K562 (cell line): ENCODE measurements around the gene BTRC. TPM values are rescaled to one million over a fixed set of nuclear protein-coding genes. Genes with fewer than 3 reads are reported as not detected.

Experiments used
- ATAC-seq: fragments of 200-7000 bp; cut with Tn5 transposase; 3 replicates; pipeline ENCODE4 v1.9.1; 2020; ENCODE audit warnings: moderate library complexity
- BruUV-seq: library from RNA; stranded (reverse); fragments of 400-500 nt; replicated peaks from 2 replicates; lab custom pipeline; 2021; lab: Mats Ljungman, UMichigan
- CTCF ChIA-PET: fragments of 300-600 bp; formaldehyde crosslinking; extraction: SDS; loops from one replicate; lab custom pipeline; 2021; ENCODE audit warnings: low intra/inter-chr PET ratio; lab: Yijun Ruan, JAX
- POLR2A ChIA-PET: fragments of 300-600, 350-650 bp; sonication (Branson Sonifier 250); formaldehyde crosslinking; extraction: SDS; loops from one replicate; lab custom pipeline; 2021; ENCODE audit warnings: antibody characterized with exemption, inconsistent platforms; lab: Yijun Ruan, JAX
- DNase-seq, 4 experiments: peaks; one replicate each; pipeline versions ENCODE4 v3.0.0 to v3.0.0-alpha.2; 2011 to 2018; ENCODE audit warnings: low spot score in 3 of 4, mixed read lengths in 3 of 4; ENCODE audit errors: extremely low read depth in 1 of 4
- FAIRE-seq: peaks from 2 replicates; lab custom pipeline; 2011; peaks lifted over from hg19 to GRCh38; lab: Jason Lieb, UNC
- H2AFZ ChIP-seq: 2 replicates; pipeline ENCODE4 v1.6.0; 2011; ENCODE audit warnings: low read depth, low read length, control low read depth, inconsistent platforms
- H3K27ac ChIP-seq: fragments of 200-600 bp; 3 replicates; pipeline ENCODE4 v1.8.0; 2011; ENCODE audit warnings: low read depth, mild to moderate bottlenecking, control low read depth, inconsistent platforms, low read length, moderate library complexity, mixed read lengths; ENCODE audit errors: extremely low read depth
- H3K27me3 ChIP-seq, 2 experiments: fragments of 300-600 bp in 1 of 2; 2 replicates in 1 of 2; 3 replicates in 1 of 2; pipeline versions ENCODE4 v1.6.0 to v1.8.0; 2011; ENCODE audit warnings: inconsistent platforms in 2 of 2, low read length in 2 of 2, mild to moderate bottlenecking in 1 of 2, mixed read lengths in 1 of 2, moderate library complexity in 1 of 2; ENCODE audit not compliant: control insufficient read depth in 2 of 2, insufficient read depth in 2 of 2
- H3K36me3 ChIP-seq: fragments of 300-600 bp; 3 replicates; pipeline ENCODE4 v1.8.0; 2011; ENCODE audit warnings: mild to moderate bottlenecking, low read length, inconsistent platforms; ENCODE audit not compliant: control insufficient read depth, insufficient read depth
- H3K4me1 ChIP-seq, 2 experiments: fragments of 200-600 bp in 1 of 2; replicated peaks in 1 of 2; 2 replicates in 1 of 2; 3 replicates in 1 of 2; pipeline versions ENCODE4 v1.5.1 to v1.8.0; 2011; ENCODE audit warnings: inconsistent platforms in 2 of 2, low read length in 2 of 2, mild to moderate bottlenecking in 1 of 2, mixed read lengths in 1 of 2, moderate library complexity in 1 of 2; ENCODE audit not compliant: control insufficient read depth in 2 of 2, insufficient read depth in 2 of 2
- H3K4me2 ChIP-seq: 2 replicates; pipeline ENCODE4 v1.6.1; 2011; ENCODE audit warnings: low read length, control low read depth, inconsistent platforms, mixed read lengths; ENCODE audit not compliant: insufficient read depth
- H3K4me3 ChIP-seq: fragments of 200-600 bp; sonication (generic), shearing (Covaris generic); 2 replicates; pipeline ENCODE4 v1.5.1; 2016; ENCODE audit warnings: control low read depth, inconsistent platforms
- H3K79me2 ChIP-seq: fragments of 200-600 bp; 3 replicates; pipeline ENCODE4 v1.8.0; 2011; ENCODE audit warnings: low read length, inconsistent platforms; ENCODE audit not compliant: control insufficient read depth, insufficient read depth
- H3K9ac ChIP-seq, 2 experiments: 2 replicates each; pipeline versions ENCODE4 v1.6.0 to v1.6.1; 2011; ENCODE audit warnings: low read depth in 2 of 2, low read length in 2 of 2, control low read depth in 1 of 2, inconsistent platforms in 1 of 2, mild to moderate bottlenecking in 1 of 2, mixed read lengths in 1 of 2; ENCODE audit not compliant: insufficient read depth in 1 of 2
- H3K9me1 ChIP-seq: one replicate; pipeline ENCODE4 v1.6.0; 2011; ENCODE audit warnings: inconsistent platforms, mild to moderate bottlenecking, low read length, moderate library complexity; ENCODE audit not compliant: control insufficient read depth, insufficient read depth
- H3K9me3 ChIP-seq: replicated peaks from 2 replicates; pipeline ENCODE4 v1.5.1; 2011; ENCODE audit warnings: low read depth, low read length, inconsistent platforms; ENCODE audit not compliant: control insufficient read depth, insufficient read depth
- H4K20me1 ChIP-seq: replicated peaks from 2 replicates; pipeline ENCODE4 v1.6.1; 2011; ENCODE audit warnings: low read length, inconsistent platforms, mixed read lengths; ENCODE audit not compliant: control insufficient read depth, insufficient read depth
- ATF4 ChIP-seq: fragments of 450-650 bp; formaldehyde crosslinking; IDR thresholded peaks from 2 replicates; pipeline ENCODE4 v1.4.0; 2022; ENCODE audit warnings: mild to moderate bottlenecking, moderate library complexity
- CEBPG ChIP-seq, 3 experiments: fragments of 200-800 bp in 1 of 3; sonication (Bioruptor generic) in 1 of 3; sonication (generic) in 1 of 3; formaldehyde crosslinking in 1 of 3; IDR thresholded peaks in 2 of 3; conservative IDR thresholded peaks in 1 of 3; 2 replicates each; pipeline versions ENCODE4 v1.6.1 to v1.8.0; 2016 to 2022; ENCODE audit warnings: missing compliant biosample characterization in 2 of 3, missing genetic modification characterization in 2 of 3, mild to moderate bottlenecking in 1 of 3, missing genetic modification reagents in 1 of 3
- CHD1 ChIP-seq: fragments of 200-600 bp; sonication (generic); IDR thresholded peaks from one replicate; pipeline ENCODE4 v1.6.1; 2012; ENCODE audit warnings: mild to moderate bottlenecking, moderate library complexity, low read length, inconsistent platforms
- CSDE1 ChIP-seq, 2 experiments: fragments of 450-650 bp; IDR thresholded peaks; 2 replicates each; pipeline ENCODE4 v1.6.1; 2016; ENCODE audit warnings: mild to moderate bottlenecking in 1 of 2
- ELF1 ChIP-seq: fragments of 200-800 bp; sonication (Bioruptor generic); IDR thresholded peaks from 2 replicates; pipeline ENCODE4 v1.6.1; 2016; ENCODE audit warnings: missing genetic modification characterization, missing compliant biosample characterization
- FOXK2 ChIP-seq, 2 experiments: fragments of 450-650 bp; IDR thresholded peaks in 1 of 2; conservative IDR thresholded peaks in 1 of 2; 2 replicates each; pipeline ENCODE4 v1.6.1; 2016; ENCODE audit warnings: low read depth in 2 of 2, mild to moderate bottlenecking in 1 of 2
- HDAC8 ChIP-seq: fragments of 450-650 bp; IDR thresholded peaks from 2 replicates; pipeline ENCODE4 v1.6.1; 2016; ENCODE audit warnings: mild to moderate bottlenecking, missing genetic modification characterization, moderate library complexity, missing compliant biosample characterization
- PYGO2 ChIP-seq: fragments of 450-650 bp; IDR thresholded peaks from 2 replicates; pipeline ENCODE4 v1.6.1; 2016; ENCODE audit warnings: mild to moderate bottlenecking, missing genetic modification characterization, moderate library complexity, missing compliant biosample characterization
- RBM34 ChIP-seq: fragments of 200-400 bp; formaldehyde crosslinking; IDR thresholded peaks from 2 replicates; pipeline ENCODE4 v1.6.1; 2018; ENCODE audit warnings: low read length, borderline replicate concordance; ENCODE audit not compliant: insufficient read depth
- ZNF174 ChIP-seq: fragments of 250-450 bp; sonication (Bioruptor Pico); IDR thresholded peaks from 2 replicates; pipeline ENCODE4 v1.4.0; 2020; ENCODE audit warnings: mild to moderate bottlenecking
- ZNF224 ChIP-seq: sonication (generic); formaldehyde crosslinking; IDR thresholded peaks from 2 replicates; pipeline ENCODE4 v1.8.0; 2022; ENCODE audit warnings: mild to moderate bottlenecking, missing genetic modification reagents
- in situ Hi-C: fragments of 300-500 bp; cut with MboI; formaldehyde crosslinking; loops from 4 replicates; pipeline ENCODE4 v1.15.0; 2018; ENCODE audit warnings: inconsistent platforms, mixed read lengths
- intact Hi-C: fragments of 100-400 bp; cut with micrococcal nuclease; formaldehyde crosslinking; loops from 2 replicates; pipeline ENCODE4 v1.14.2; 2022
- polyA plus RNA-seq, 8 experiments: library from polyadenylated mRNA; depleted of rRNA in 4 of 8; stranded (reverse) in 5 of 8; unstranded in 3 of 8; fragments of >200 nt; fragmentation: Nextera tagmentation in 2 of 8; fragmentation: Illumina TruSeq in 1 of 8; extraction: Ambion mirVana in 2 of 8; extraction: Trizol in 1 of 8; gene quantifications; 2 replicates each; pipeline versions ENCODE4 v1.2.1 to v1.2.3, GENCODE V29; 2011 to 2014; ENCODE audit warnings: inconsistent platforms in 1 of 8, missing spikeins in 1 of 8
- total RNA-seq, 7 experiments: library from RNA; depleted of rRNA in 6 of 7; stranded (reverse); fragments of >200 nt in 6 of 7; fragmentation: Illumina TruSeq in 2 of 7; extraction: Trizol in 2 of 7; gene quantifications; 2 replicates each; pipeline versions ENCODE4 v1.2.1 to v1.2.3, GENCODE V29; 2011 to 2021; ENCODE audit warnings: low replicate concordance in 1 of 7

The BTRC gene
- total and polyA plus RNA-seq, 9 of the 15 experiments (the other 6 are each of a cell fraction or from before 2014, with no cell fraction given), result 1.6 to 15.4 (median 7.0) TPM

GRCh38 chr10:101507828-101508227 is 153.9 kb downstream of the BTRC start:
- intact Hi-C loops (no loop called here), in situ Hi-C loops (no loop called here)
- no peak for DNase-seq
- Histone ChIP-seq H3K27me3 (no peaks in the 10 kb centered on the region), H3K36me3 (no peaks in the 10 kb centered on the region), H3K27ac (no peak overlapping the region), H4K20me1 (no peaks in the 10 kb centered on the region), H3K9ac (no peak overlapping the region), H3K4me2 (no peak overlapping the region), H3K4me3 (no peak overlapping the region), H3K9me3 (no peaks in the 10 kb centered on the region), H3K79me2 (no peaks in the 10 kb centered on the region), H2AFZ (no peak overlapping the region), H3K4me1 (no peaks in the 10 kb centered on the region), H3K9me1 (no peaks in the 10 kb centered on the region)
- TF ChIP-seq ELF1 (tag) (no peak), ZNF174 (CRISPR knock-in tag) (no peak), CSDE1 (IDR thresholded peaks at IDR 0.05) (no peak), RBM34 (no peak), FOXK2 (conservative IDR thresholded peaks at IDR 0.05 in 1 of 2, IDR thresholded peaks at IDR 0.05 in 1 of 2; ENCODE audit: low read depth in 2 of 2) (no peak)
- ATAC-seq, result no peak
- POLR2A ChIA-PET, result interaction anchor here (1.7 kb wide), 1 partner anchor 9 kb away, joined by 4 read pairs; no protein-coding TSS in a partner anchor
- CTCF ChIA-PET, result no interaction called here
- no peak for FAIRE-seq
- no TSS peak for BruUV-seq

DNA sequence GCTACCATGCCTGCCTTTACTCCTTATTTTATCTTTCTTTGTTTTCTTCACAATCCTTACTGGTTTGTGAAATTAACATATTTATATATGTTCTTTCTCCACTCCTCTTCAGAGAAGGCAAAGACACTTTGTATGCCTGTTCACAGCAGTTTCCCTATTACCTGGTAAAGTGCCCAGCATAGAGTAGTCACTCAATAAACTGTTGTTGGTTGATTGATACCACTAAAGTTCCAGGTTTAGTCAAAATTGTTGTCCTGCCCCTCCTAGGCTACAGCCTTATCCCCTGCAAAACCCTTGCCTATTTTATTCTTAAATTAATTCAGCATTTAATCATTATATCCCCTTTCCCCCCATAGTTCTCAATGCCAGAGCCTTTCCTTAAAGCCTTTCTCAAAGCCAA is 158.0 kb downstream of the BTRC start:
- FAIRE-seq (no peak), ATAC-seq (no peak), DNase-seq (no peak)
- H3K27me3 ChIP-seq, result no peaks in the 10 kb centered on the region
- no peaks in the 10 kb centered on the region for H3K4me1 ChIP-seq
- H3K27ac ChIP-seq, result no peak overlapping the region
- CTCF ChIA-PET, result no interaction called here
- in situ Hi-C loops, result no loop called here
- H3K4me3 ChIP-seq, result no peak overlapping the region
- H3K4me2 ChIP-seq, result no peak overlapping the region
- no peaks in the 10 kb centered on the region for H4K20me1 ChIP-seq
- intact Hi-C loops, result no loop called here
- no peaks in the 10 kb centered on the region for H3K9me1 ChIP-seq
- H2AFZ ChIP-seq, result no peak overlapping the region
- POLR2A ChIA-PET, result no interaction called here
- no peaks in the 10 kb centered on the region for H3K79me2 ChIP-seq
- TF ChIP-seq HDAC8 (tag) (no peak), PYGO2 (tag) (no peak), CEBPG (CRISPR knock-in tag; IDR thresholded peaks at IDR 0.05) (no peak), CEBPG (tag; conservative IDR thresholded peaks at IDR 0.05 in 1 of 2, IDR thresholded peaks at IDR 0.05 in 1 of 2) (no peak), CHD1 (no peak), ATF4 (CRISPR knock-in tag) (no peak), ZNF224 (CRISPR knock-in tag) (no peak)
- TF ChIP-seq, all 486 proteins: peak for 0
- Histone ChIP-seq H3K9me3 (no peaks in the 10 kb centered on the region), H3K9ac (no peak overlapping the region), H3K36me3 (no peaks in the 10 kb centered on the region)
- BruUV-seq, result no TSS peak
